GM21619 (cell line): Measurements from ENCODE around the gene TTLL11.
A peak's percentile ranks its signal among the peaks of the same experiment; 100 is the strongest.

Experiments used
- ATAC-seq: cut with Tn5 transposase; IDR thresholded peaks from one replicate; pipeline ENCODE4 v1.9.1; 2021; ENCODE audit not compliant: unreplicated experiment

TTLL11 gene

GRCh38 chr9:122110100-122110833, 17.2 kb upstream of the TTLL11 start:
- ATAC-seq: no peak

GRCh38 chr9:122109035-122109813, 16.1 kb upstream of the TTLL11 start:
- ATAC-seq: no peak

GRCh38 chr9:122107291-122107805, 14.2 kb upstream of the TTLL11 start:
- ATAC-seq: no peak

- ATAC-seq: no peak
Measured at GRCh38 chr9:122106576-122106975, 13.5 kb upstream of the TTLL11 start.

- no peak for ATAC-seq
Measured at GRCh38 chr9:122103985-122104384, 10.9 kb upstream of the TTLL11 start.

GRCh38 chr9:122102156-122102555, 9.0 kb upstream of the TTLL11 start:
- ATAC-seq: no peak

- ATAC-seq: no peak
Measured at GRCh38 chr9:122100756-122101155, 7.6 kb upstream of the TTLL11 start.

- peak; percentile 67 for ATAC-seq
Measured at GRCh38 chr9:122099271-122099869, 6.3 kb upstream of the TTLL11 start.

GRCh38 chr9:122097679-122098315, 4.7 kb upstream of the TTLL11 start:
- ATAC-seq: no peak

GRCh38 chr9:122096620-122097415, 3.7 kb upstream of the TTLL11 start:
- no peak for ATAC-seq

GRCh38 chr9:122095010-122095767, 2.1 kb upstream of the TTLL11 start:
- no peak for ATAC-seq

- no peak for ATAC-seq
Measured at GRCh38 chr9:122091682-122092592, 1.2 kb downstream of the TTLL11 start.

- ATAC-seq: no peak
Measured at GRCh38 chr9:122090981-122091380, 2.1 kb downstream of the TTLL11 start.

GRCh38 chr9:122090287-122090883, 2.7 kb downstream of the TTLL11 start:
- ATAC-seq: no peak

GRCh38 chr9:122088880-122089706, 4.0 kb downstream of the TTLL11 start:
- no peak for ATAC-seq

GRCh38 chr9:122087406-122088200, 5.5 kb downstream of the TTLL11 start:
- ATAC-seq: no peak

GRCh38 chr9:122086873-122087272, 6.2 kb downstream of the TTLL11 start:
- no peak for ATAC-seq
